ENCODE results near the gene STK38L. TPM values are rescaled to one million over a fixed set of nuclear protein-coding genes. Genes with fewer than 3 reads are reported as not detected.

STK38L gene
- total and polyA plus RNA-seq, 10 of the 15 experiments (the other 5 are each of a cell fraction or from before 2014, with no cell fraction given) = 43.0 to 154 (median 115) TPM

- in situ Hi-C loops (cut with MboI) = no loop called here
- TF ChIP-seq IRF5 (IDR thresholded peaks at IDR 0.05; ENCODE audit: borderline replicate concordance) = no peak
- peak in 1 of 2 experiments; percentile 31; a peak in 1 of 4 replicates for TF ChIP-seq IKZF2 (IDR thresholded peaks at IDR 0.05)
- H3K9ac ChIP-seq (ENCODE audit: control insufficient read depth, insufficient read depth, low read length) = no peak overlapping the region
- peaks cover 2 to 7% of the 10 kb centered on the region in 2 experiments; a peak in 2 of 4 replicates for H3K36me3 ChIP-seq (ENCODE audit: control insufficient read depth in 2 of 2, insufficient read depth in 2 of 2, low read length in 1 of 2)
- BruUV-seq (replicated peaks) = no TSS peak
- DNase-seq (ENCODE audit: low read depth, low spot score) = no peak
- no peaks in the 10 kb centered on the region for H3K27me3 ChIP-seq (replicated peaks in 1 of 2; ENCODE audit: control insufficient read depth in 2 of 2, insufficient read depth in 2 of 2, low read length in 1 of 2)
- ATAC-seq = no peak; the same call in 2 of the 3 replicates
- H3K4me3 ChIP-seq = no peak overlapping the region
- ChIA-PET RAD21 (ENCODE audit: unreplicated experiment) (interaction anchor here (0.9 to 15.9 kb wide), 18 partner anchors 8 to 264 kb away, joined by 3 to 215 read pairs (median 8); partner anchors contain the start of genes MED21 and STK38L), CTCF (interaction anchor here (0.6 to 12.1 kb wide), 11 partner anchors 8 to 138 kb away, joined by 3 to 125 read pairs (median 4); partner anchors contain the start of gene STK38L), SMC1A (ENCODE audit: uncharacterized antibody, unreplicated experiment) (interaction anchor here (0.7 to 16.5 kb wide), 19 partner anchors 9 to 264 kb away, joined by 3 to 491 read pairs (median 11); partner anchors contain the start of gene STK38L), POLR2A (interaction anchor here (0.7 to 6.8 kb wide), 12 partner anchors 8 to 1111 kb away, joined by 3 to 94 read pairs (median 6); partner anchors contain the start of gene STK38L)
- H3K4me1 ChIP-seq (ENCODE audit: control insufficient read depth, insufficient read depth, low read length) = peaks cover 31% of the 10 kb centered on the region
- peaks cover 79% of the 10 kb centered on the region for H3K79me2 ChIP-seq (ENCODE audit: control insufficient read depth, insufficient read depth, low read length)
- intact Hi-C loops (cut with micrococcal nuclease; ENCODE audit: unreplicated experiment) = loop anchor here (2.0 kb wide), 1 partner anchor 35 kb away; the partner anchor contains the start of gene STK38L
- FAIRE-seq = no peak
- WGBS (ENCODE audit: insufficient coverage, insufficient replicate concordance, low lambda C conversion rate, missing lambda C conversion rate) = 97% methylated on average over 2 of the region's 2 CpGs
- H3K4me2 ChIP-seq (ENCODE audit: control insufficient read depth, insufficient read depth) = no peak overlapping the region
- H2AFZ ChIP-seq (ENCODE audit: control insufficient read depth, low read depth, low read length) = no peak overlapping the region
- H3K27ac ChIP-seq (ENCODE audit: control insufficient read depth, insufficient read depth) = no peak overlapping the region; the same call in 1 of the 2 replicates
- no peaks in the 10 kb centered on the region for H4K20me1 ChIP-seq (ENCODE audit: control insufficient read depth, insufficient read depth)
- H3K9me3 ChIP-seq (replicated peaks; ENCODE audit: control insufficient read depth, insufficient read depth, low read length) = no peaks in the 10 kb centered on the region
These were observed 35.7 kb downstream of the STK38L start for GRCh38 chr12:27279826-27280225.

- intact Hi-C loops (cut with micrococcal nuclease; ENCODE audit: unreplicated experiment) (no loop called here), in situ Hi-C loops (cut with MboI) (no loop called here)
- no peak for TF ChIP-seq CHD2 (IDR thresholded peaks at IDR 0.05; ENCODE audit: borderline replicate concordance, low read depth, low read length)
- no peak for TF ChIP-seq SIX5 (IDR thresholded peaks at IDR 0.05; ENCODE audit: low read depth, low read length, severe bottlenecking)
- FAIRE-seq (no peak), DNase-seq (ENCODE audit: low read depth, low spot score) (no peak), ATAC-seq (no peak)
- H2AFZ ChIP-seq (ENCODE audit: control insufficient read depth, low read depth, low read length) = no peak overlapping the region
- peaks cover 35% of the 10 kb centered on the region for H3K4me1 ChIP-seq (ENCODE audit: control insufficient read depth, insufficient read depth, low read length)
- ChIA-PET RAD21 (ENCODE audit: unreplicated experiment) (interaction anchor here (0.8 to 15.9 kb wide), 12 partner anchors 10 to 119 kb away, joined by 3 to 215 read pairs (median 12); partner anchors contain the start of gene STK38L), CTCF (interaction anchor here (0.5 to 12.1 kb wide), 10 partner anchors 9 to 118 kb away, joined by 3 to 125 read pairs (median 6); partner anchors contain the start of gene STK38L), POLR2A (interaction anchor here (0.8 to 6.8 kb wide), 6 partner anchors 9 to 100 kb away, joined by 4 to 94 read pairs (median 14); partner anchors contain the start of gene STK38L), SMC1A (ENCODE audit: uncharacterized antibody, unreplicated experiment) (interaction anchor here (0.8 to 16.5 kb wide), 16 partner anchors 9 to 265 kb away, joined by 3 to 491 read pairs (median 13); partner anchors contain the start of gene STK38L)
- H3K4me2 ChIP-seq (ENCODE audit: control insufficient read depth, insufficient read depth) = no peak overlapping the region
- peaks cover 79% of the 10 kb centered on the region for H3K79me2 ChIP-seq (ENCODE audit: control insufficient read depth, insufficient read depth, low read length)
- 77% methylated on average over 5 of the region's 5 CpGs for WGBS (ENCODE audit: insufficient coverage, insufficient replicate concordance, low lambda C conversion rate, missing lambda C conversion rate)
- H3K9ac ChIP-seq (ENCODE audit: control insufficient read depth, insufficient read depth, low read length) = no peak overlapping the region
- H3K27ac ChIP-seq (ENCODE audit: control insufficient read depth, insufficient read depth) = no peak overlapping the region
- H3K9me3 ChIP-seq (replicated peaks; ENCODE audit: control insufficient read depth, insufficient read depth, low read length) = no peaks in the 10 kb centered on the region
- H3K36me3 ChIP-seq (ENCODE audit: control insufficient read depth in 2 of 2, insufficient read depth in 2 of 2, low read length in 1 of 2) = peaks cover 2 to 7% of the 10 kb centered on the region in 2 experiments; a peak in 2 of 4 replicates
- no peaks in the 10 kb centered on the region for H3K27me3 ChIP-seq (replicated peaks in 1 of 2; ENCODE audit: control insufficient read depth in 2 of 2, insufficient read depth in 2 of 2, low read length in 1 of 2)
- no peaks in the 10 kb centered on the region for H4K20me1 ChIP-seq (ENCODE audit: control insufficient read depth, insufficient read depth)
- no peak overlapping the region for H3K4me3 ChIP-seq
- BruUV-seq (replicated peaks) = no TSS peak
These were observed 36.3 kb downstream of the STK38L start for GRCh38 chr12:27280412-27280811.

All from GM12878 (cell line).